ENCODE results near the gene IL1R1. TPM values are rescaled to one million over a fixed set of nuclear protein-coding genes. Genes with fewer than 3 reads are reported as not detected.

Gene IL1R1
- total RNA-seq, 1 donor from 2014 or later: 22.6 TPM

- intact Hi-C loops (cut with micrococcal nuclease): no loop called here
- no peak for TF ChIP-seq CTCF (IDR thresholded peaks at IDR 0.05; ENCODE audit: borderline replicate concordance)
Measured at GRCh38 chr2:102131564-102131963, 11.0 kb upstream of the IL1R1 start.

GRCh38 chr2:102137138-102137537 lies 5.4 kb upstream of the IL1R1 start:
- H3K9me3 ChIP-seq (replicated peaks): peaks cover 3% of the 10 kb centered on the region
- no peak overlapping the region for H3K27ac ChIP-seq (replicated peaks)
- intact Hi-C loops (cut with micrococcal nuclease): no loop called here
- peaks cover 11% of the 10 kb centered on the region for H3K4me1 ChIP-seq
- H3K4me3 ChIP-seq: no peak overlapping the region
- no peaks in the 10 kb centered on the region for H3K27me3 ChIP-seq (ENCODE audit: low read depth)
- TF ChIP-seq CTCF (IDR thresholded peaks at IDR 0.05; ENCODE audit: borderline replicate concordance): no peak
- DNase-seq: no peak
- no peaks in the 10 kb centered on the region for H3K36me3 ChIP-seq

More at GRCh38 chr2:102131564-102131963, 11.0 kb upstream of the IL1R1 start:
- H3K27me3 ChIP-seq (ENCODE audit: low read depth): no peaks in the 10 kb centered on the region
- no peak overlapping the region for H3K4me3 ChIP-seq
- no peak for DNase-seq
- no peak overlapping the region for H3K27ac ChIP-seq (replicated peaks)
- H3K36me3 ChIP-seq: no peaks in the 10 kb centered on the region
- no peaks in the 10 kb centered on the region for H3K4me1 ChIP-seq
- peaks cover 11% of the 10 kb centered on the region for H3K9me3 ChIP-seq (replicated peaks)

GRCh38 chr2:102138331-102138730 lies 4.2 kb upstream of the IL1R1 start:
- TF ChIP-seq CTCF (IDR thresholded peaks at IDR 0.05; ENCODE audit: borderline replicate concordance): no peak
- H3K4me3 ChIP-seq: no peak overlapping the region
- peaks cover 14% of the 10 kb centered on the region for H3K4me1 ChIP-seq
- H3K27me3 ChIP-seq (ENCODE audit: low read depth): no peaks in the 10 kb centered on the region
- H3K36me3 ChIP-seq: no peaks in the 10 kb centered on the region
- intact Hi-C loops (cut with micrococcal nuclease): no loop called here
- H3K27ac ChIP-seq (replicated peaks): no peak overlapping the region
- no peaks in the 10 kb centered on the region for H3K9me3 ChIP-seq (replicated peaks)
- no peak for DNase-seq

- TF ChIP-seq CTCF (IDR thresholded peaks at IDR 0.05; ENCODE audit: borderline replicate concordance): no peak
- Histone ChIP-seq H3K27ac (replicated peaks) (no peak overlapping the region), H3K4me3 (no peak overlapping the region), H3K36me3 (no peaks in the 10 kb centered on the region), H3K9me3 (replicated peaks) (peaks cover 4% of the 10 kb centered on the region), H3K27me3 (ENCODE audit: low read depth) (no peaks in the 10 kb centered on the region), H3K4me1 (peaks cover 22% of the 10 kb centered on the region)
- intact Hi-C loops (cut with micrococcal nuclease): no loop called here
- no peak for DNase-seq
Measured at GRCh38 chr2:102139851-102140250, 2.7 kb upstream of the IL1R1 start.

GRCh38 chr2:102140377-102140776 lies 2.2 kb upstream of the IL1R1 start:
- no peak for TF ChIP-seq CTCF (IDR thresholded peaks at IDR 0.05; ENCODE audit: borderline replicate concordance)
- DNase-seq: no peak
- intact Hi-C loops (cut with micrococcal nuclease): no loop called here
- peaks cover 4% of the 10 kb centered on the region for H3K36me3 ChIP-seq
- H3K9me3 ChIP-seq (replicated peaks): peaks cover 9% of the 10 kb centered on the region
- peaks cover 27% of the 10 kb centered on the region for H3K4me1 ChIP-seq
- no peaks in the 10 kb centered on the region for H3K27me3 ChIP-seq (ENCODE audit: low read depth)
- H3K27ac ChIP-seq (replicated peaks): peak overlapping the region; percentile 93
- no peak overlapping the region for H3K4me3 ChIP-seq
